Amniotic stem cell (primary cell): ENCODE data around the gene KLK15.

Experiments used
- DNase-seq: peaks from one replicate; lab custom pipeline; 2025; lab: John Stamatoyannopoulos, UW

KLK15 gene

GRCh38 chr19:50776131-50776530 is 57.2 kb downstream of the KLK15 start:
- DNase-seq: no peak
